GM18517 (cell line): ENCODE data around the gene TRAF3.

Experiments
- ATAC-seq: cut with Tn5 transposase; IDR thresholded peaks from one replicate; pipeline ENCODE4 v1.9.1; 2021; ENCODE audit warnings: mild to moderate bottlenecking, moderate library complexity; ENCODE audit not compliant: unreplicated experiment

Gene TRAF3

GRCh38 chr14:102905116-102906108 lies 128.2 kb downstream of the TRAF3 start:
- no peak for ATAC-seq

GRCh38 chr14:102906616-102907302 lies 129.5 kb downstream of the TRAF3 start:
- ATAC-seq: no peak

GRCh38 chr14:102907303-102907844 lies 130.1 kb downstream of the TRAF3 start:
- no peak for ATAC-seq

- no peak for ATAC-seq
These were observed 130.9 kb downstream of the TRAF3 start for GRCh38 chr14:102907980-102908730.

- no peak for ATAC-seq
These were observed 131.7 kb downstream of the TRAF3 start for GRCh38 chr14:102908766-102909455.

GRCh38 chr14:102909462-102909861 lies 132.2 kb downstream of the TRAF3 start:
- no peak for ATAC-seq

- no peak for ATAC-seq
These were observed 132.7 kb downstream of the TRAF3 start for GRCh38 chr14:102909911-102910310.

- no peak for ATAC-seq
These were observed 133.2 kb downstream of the TRAF3 start for GRCh38 chr14:102910442-102910841.

GRCh38 chr14:102911541-102911951 lies 134.3 kb downstream of the TRAF3 start:
- ATAC-seq: no peak

GRCh38 chr14:102911991-102912761 lies 134.9 kb downstream of the TRAF3 start:
- ATAC-seq: no peak

GRCh38 chr14:102913341-102914211 lies 136.3 kb downstream of the TRAF3 start:
- ATAC-seq: no peak

GRCh38 chr14:102914474-102915291 lies 137.4 kb downstream of the TRAF3 start:
- no peak for ATAC-seq

GRCh38 chr14:102915292-102916110 lies 138.3 kb downstream of the TRAF3 start:
- ATAC-seq: no peak

- ATAC-seq: no peak
These were observed 139.3 kb downstream of the TRAF3 start for GRCh38 chr14:102916347-102917055.

- ATAC-seq: no peak
These were observed 139.8 kb downstream of the TRAF3 start for GRCh38 chr14:102917056-102917385.

GRCh38 chr14:102917469-102918211 lies 140.4 kb downstream of the TRAF3 start:
- no peak for ATAC-seq
